AG04450 (cell line): ENCODE data around the gene PPP4R3B. TPM values are rescaled to one million over a fixed set of nuclear protein-coding genes. Genes with fewer than 3 reads are reported as not detected.

Experiments used
- CTCF ChIA-PET: fragments of 300-600, 350-600 bp; formaldehyde crosslinking; extraction: SDS; loops from one replicate; lab custom pipeline; 2022; ENCODE audit warnings: antibody characterized with exemption, inconsistent platforms; lab: Charles Lee
- POLR2A ChIA-PET: fragments of 350-600 bp; formaldehyde crosslinking; extraction: SDS; loops from one replicate; lab custom pipeline; 2021; ENCODE audit warnings: antibody characterized with exemption, inconsistent platforms; lab: Yijun Ruan, JAX
- DNase-seq: peaks from one replicate; pipeline ENCODE4 v3.0.0-alpha.2; 2011; ENCODE audit warnings: low read depth, low spot score
- H3K27ac ChIP-seq: one replicate; pipeline ENCODE4 v1.5.1; 2012; ENCODE audit warnings: low read depth, low read length, control low read depth
- H3K27me3 ChIP-seq: one replicate; pipeline ENCODE4 v1.6.0; 2012; ENCODE audit warnings: low read length; ENCODE audit not compliant: control insufficient read depth, insufficient read depth
- H3K4me3 ChIP-seq: 2 replicates; pipeline ENCODE4 v1.5.1; 2011; ENCODE audit warnings: mild to moderate bottlenecking, low read depth, low read length, control low read depth
- H3K9me3 ChIP-seq: 2 replicates; pipeline ENCODE4 v1.5.1; 2012; ENCODE audit warnings: low read length; ENCODE audit not compliant: control insufficient read depth, insufficient read depth
- polyA plus RNA-seq: library from polyadenylated mRNA; depleted of rRNA; stranded (reverse); fragments of >200 nt; gene quantifications from 2 replicates; pipeline ENCODE4 v1.2.3, GENCODE V29; 2011; rRNA removed
- small RNA-seq: library from RNA; depleted of rRNA; stranded (forward); fragments of <200 nt; gene quantifications from one replicate; pipeline ENCODE3, GENCODE V24; 2012; ENCODE audit warnings: low read depth; ENCODE audit not compliant: insufficient read length
- TF ChIP-seq, protein P1 (sequence below): IDR thresholded peaks from 2 replicates; pipeline ENCODE4 v1.5.1; 2011; ENCODE audit warnings: low read depth, low read length, control low read depth, inconsistent platforms

PPP4R3B gene
- polyA plus RNA-seq, 1 experiment: 38.3 TPM

DNA sequence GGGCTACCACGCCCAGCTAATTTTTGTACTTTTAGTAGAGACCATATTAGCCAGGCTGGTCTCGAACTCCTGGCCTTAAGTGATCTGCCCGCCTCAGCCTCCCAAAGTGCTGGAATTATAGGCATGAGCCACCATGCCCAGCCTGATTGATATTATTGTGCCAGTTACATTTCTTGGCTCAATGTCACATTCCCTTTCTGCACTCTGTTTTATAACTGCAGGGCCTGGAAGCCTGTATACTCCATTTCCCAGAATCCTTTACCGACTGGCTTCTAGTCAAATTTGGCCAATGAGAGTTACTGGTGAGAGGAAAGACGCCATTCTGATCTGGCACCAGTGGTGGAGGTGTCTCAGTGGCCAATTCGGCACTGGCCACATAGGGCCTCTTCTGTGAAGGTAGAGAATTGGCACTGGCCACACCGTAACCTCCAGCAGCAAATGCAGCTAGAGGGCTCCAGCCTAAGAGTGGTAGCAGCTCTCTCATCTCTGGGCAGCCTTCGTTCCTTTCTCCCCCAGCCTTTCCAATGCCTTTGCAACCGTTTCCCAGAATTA is 114.8 kb downstream of the PPP4R3B start:
- TF ChIP-seq, protein P1, sequence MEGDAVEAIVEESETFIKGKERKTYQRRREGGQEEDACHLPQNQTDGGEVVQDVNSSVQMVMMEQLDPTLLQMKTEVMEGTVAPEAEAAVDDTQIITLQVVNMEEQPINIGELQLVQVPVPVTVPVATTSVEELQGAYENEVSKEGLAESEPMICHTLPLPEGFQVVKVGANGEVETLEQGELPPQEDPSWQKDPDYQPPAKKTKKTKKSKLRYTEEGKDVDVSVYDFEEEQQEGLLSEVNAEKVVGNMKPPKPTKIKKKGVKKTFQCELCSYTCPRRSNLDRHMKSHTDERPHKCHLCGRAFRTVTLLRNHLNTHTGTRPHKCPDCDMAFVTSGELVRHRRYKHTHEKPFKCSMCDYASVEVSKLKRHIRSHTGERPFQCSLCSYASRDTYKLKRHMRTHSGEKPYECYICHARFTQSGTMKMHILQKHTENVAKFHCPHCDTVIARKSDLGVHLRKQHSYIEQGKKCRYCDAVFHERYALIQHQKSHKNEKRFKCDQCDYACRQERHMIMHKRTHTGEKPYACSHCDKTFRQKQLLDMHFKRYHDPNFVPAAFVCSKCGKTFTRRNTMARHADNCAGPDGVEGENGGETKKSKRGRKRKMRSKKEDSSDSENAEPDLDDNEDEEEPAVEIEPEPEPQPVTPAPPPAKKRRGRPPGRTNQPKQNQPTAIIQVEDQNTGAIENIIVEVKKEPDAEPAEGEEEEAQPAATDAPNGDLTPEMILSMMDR: no peak
- no peak for DNase-seq
- Histone ChIP-seq H3K27ac (no peak overlapping the region), H3K27me3 (no peaks in the 10 kb centered on the region), H3K4me3 (no peak overlapping the region), H3K9me3 (no peaks in the 10 kb centered on the region)
- CTCF ChIA-PET: no interaction called here
- POLR2A ChIA-PET: no interaction called here

DNA sequence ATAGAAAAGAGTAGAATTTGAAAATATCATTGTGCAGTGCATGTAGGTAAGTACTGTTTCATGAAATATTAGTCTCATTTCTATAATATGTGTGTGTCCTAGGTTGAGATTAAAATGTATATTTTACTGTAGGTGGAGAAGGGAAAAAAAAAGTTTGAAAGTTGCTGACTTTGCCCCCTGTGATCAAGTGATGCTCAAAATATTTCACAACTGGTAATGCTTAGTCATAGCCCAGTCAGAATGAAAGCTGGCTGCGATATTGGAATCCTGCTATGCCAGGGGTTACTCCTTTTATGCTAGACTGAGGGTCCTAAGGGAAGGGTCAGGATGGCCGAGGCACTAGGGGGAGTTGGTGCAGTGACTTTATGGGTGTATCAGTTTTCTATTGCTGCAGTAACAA is 117.4 kb downstream of the PPP4R3B start:
- H3K4me3 ChIP-seq: no peak overlapping the region
- DNase-seq: no peak
- no peak overlapping the region for H3K27ac ChIP-seq
- no peaks in the 10 kb centered on the region; the same call in 1 of the 2 replicates for H3K9me3 ChIP-seq
- ChIA-PET CTCF (no interaction called here), POLR2A (no interaction called here)
- TF ChIP-seq, protein P1: no peak
- no peaks in the 10 kb centered on the region for H3K27me3 ChIP-seq

DNA sequence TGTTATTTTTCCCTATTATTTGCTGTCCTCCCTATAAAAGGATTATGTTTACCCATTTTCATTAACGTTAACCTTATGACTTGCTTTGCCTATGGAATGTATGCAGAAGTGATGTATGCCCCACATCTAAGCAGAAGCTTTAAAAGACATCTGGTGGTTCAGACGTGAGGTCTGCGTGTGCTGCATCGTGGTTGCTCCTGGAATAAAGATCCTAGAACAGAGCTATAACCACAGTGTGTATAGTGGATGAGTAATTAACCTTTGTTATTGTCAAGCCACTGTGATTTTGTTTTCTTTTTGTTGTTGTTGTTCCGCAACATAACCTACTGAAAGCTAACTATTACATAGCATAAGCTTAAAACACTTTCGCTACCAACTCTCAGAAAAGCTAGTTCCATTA is 118.8 kb downstream of the PPP4R3B start:
- no peak overlapping the region for H3K4me3 ChIP-seq
- CTCF ChIA-PET: no interaction called here
- TF ChIP-seq, protein P1: no peak

More for the DNA sequence above, 118.8 kb downstream of the PPP4R3B start:
- POLR2A ChIA-PET: no interaction called here
- Histone ChIP-seq H3K9me3 (no peaks in the 10 kb centered on the region; the same call in 1 of the 2 replicates), H3K27ac (no peak overlapping the region), H3K27me3 (no peaks in the 10 kb centered on the region)
- DNase-seq: no peak

Small RNA genes within 50 kb of the gene (small RNA-seq; reads per million reads assigned to genes)
- gene RF00586 (not detected), gene RNU6-634P (not detected)

Other genes with a start within 250 kb of the PPP4R3B start
- gene CCDC88A, start 197.8 kb downstream of the PPP4R3B start, polyA plus RNA-seq: 32.5 and 44.7 TPM in 2 replicates
- gene CFAP36, start 97.9 kb downstream of the PPP4R3B start, polyA plus RNA-seq: 29.5 and 46.8 TPM in 2 replicates
- 11.5 and 15.9 TPM in 2 replicates for gene PNPT1, start 76.2 kb upstream of the PPP4R3B start, polyA plus RNA-seq